NB4 (cell line): ENCODE data around the gene KRAS.

Source experiments
- DNase-seq: peaks from one replicate; pipeline ENCODE4 v3.0.0; 2010; ENCODE audit warnings: low read depth
- H3K4me3 ChIP-seq: one replicate; pipeline ENCODE4 v1.5.1; 2011; ENCODE audit warnings: mild to moderate bottlenecking, low read depth, low read length, moderate library complexity
- MYC ChIP-seq: IDR thresholded peaks from 2 replicates; pipeline ENCODE4 v1.6.1; 2011; ENCODE audit warnings: low read depth, low read length
- POLR2A ChIP-seq: IDR thresholded peaks from 2 replicates; pipeline ENCODE4 v1.6.1; 2011; ENCODE audit warnings: mild to moderate bottlenecking; ENCODE audit not compliant: insufficient read length; ENCODE audit errors: extremely low read depth
- TF ChIP-seq, protein P1 (sequence below): IDR thresholded peaks from 2 replicates; pipeline ENCODE4 v1.6.1; 2011; ENCODE audit warnings: low read depth, low read length
- TF ChIP-seq, protein P2 (sequence below): IDR thresholded peaks from one replicate; pipeline ENCODE4 v1.5.1; 2012; ENCODE audit warnings: low read depth, low read length

The KRAS gene

DNA sequence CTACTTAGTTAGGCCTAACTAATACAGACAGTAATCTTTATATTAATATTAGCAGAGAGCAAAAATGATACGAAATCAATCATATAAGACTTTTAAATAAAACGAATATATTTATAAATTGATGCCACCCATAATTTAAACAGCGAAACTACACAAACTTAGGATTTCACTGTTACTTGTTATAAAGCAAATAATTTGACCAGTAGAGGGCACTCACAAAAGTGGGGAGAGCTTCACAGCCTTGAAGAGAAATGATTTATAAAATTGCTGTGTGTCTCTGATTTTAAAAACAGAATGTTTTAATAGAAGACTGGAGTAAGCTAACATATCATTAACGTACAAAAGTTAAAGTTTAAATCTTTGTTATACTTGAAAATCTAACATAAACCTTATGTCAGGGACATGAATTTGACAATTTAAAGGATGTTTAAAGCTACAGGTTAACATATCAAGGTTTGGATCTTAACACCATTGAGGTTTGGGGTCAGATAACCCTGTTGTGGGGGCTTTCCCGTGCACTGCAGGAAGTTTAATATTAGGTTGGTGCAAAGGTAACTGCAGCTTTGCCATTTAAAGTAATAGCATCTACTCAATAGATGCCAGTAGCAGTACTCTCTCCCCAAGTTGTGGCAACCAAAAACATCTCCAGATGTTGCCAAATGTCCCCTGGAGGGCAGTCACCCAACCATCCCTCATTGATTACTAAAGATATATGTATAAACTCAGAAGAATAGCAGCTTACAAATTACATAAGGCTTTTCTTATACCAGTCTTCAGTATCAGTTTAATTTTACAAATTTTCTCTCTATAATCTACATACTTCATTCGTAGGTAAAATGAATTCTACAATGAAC lies 9.3 kb downstream of the KRAS start:
- DNase-seq, result peak; percentile 74
- TF ChIP-seq, protein P1, sequence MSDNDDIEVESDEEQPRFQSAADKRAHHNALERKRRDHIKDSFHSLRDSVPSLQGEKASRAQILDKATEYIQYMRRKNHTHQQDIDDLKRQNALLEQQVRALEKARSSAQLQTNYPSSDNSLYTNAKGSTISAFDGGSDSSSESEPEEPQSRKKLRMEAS, result no peak
- TF ChIP-seq, protein P2, sequence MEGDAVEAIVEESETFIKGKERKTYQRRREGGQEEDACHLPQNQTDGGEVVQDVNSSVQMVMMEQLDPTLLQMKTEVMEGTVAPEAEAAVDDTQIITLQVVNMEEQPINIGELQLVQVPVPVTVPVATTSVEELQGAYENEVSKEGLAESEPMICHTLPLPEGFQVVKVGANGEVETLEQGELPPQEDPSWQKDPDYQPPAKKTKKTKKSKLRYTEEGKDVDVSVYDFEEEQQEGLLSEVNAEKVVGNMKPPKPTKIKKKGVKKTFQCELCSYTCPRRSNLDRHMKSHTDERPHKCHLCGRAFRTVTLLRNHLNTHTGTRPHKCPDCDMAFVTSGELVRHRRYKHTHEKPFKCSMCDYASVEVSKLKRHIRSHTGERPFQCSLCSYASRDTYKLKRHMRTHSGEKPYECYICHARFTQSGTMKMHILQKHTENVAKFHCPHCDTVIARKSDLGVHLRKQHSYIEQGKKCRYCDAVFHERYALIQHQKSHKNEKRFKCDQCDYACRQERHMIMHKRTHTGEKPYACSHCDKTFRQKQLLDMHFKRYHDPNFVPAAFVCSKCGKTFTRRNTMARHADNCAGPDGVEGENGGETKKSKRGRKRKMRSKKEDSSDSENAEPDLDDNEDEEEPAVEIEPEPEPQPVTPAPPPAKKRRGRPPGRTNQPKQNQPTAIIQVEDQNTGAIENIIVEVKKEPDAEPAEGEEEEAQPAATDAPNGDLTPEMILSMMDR, result peak; percentile 74
- H3K4me3 ChIP-seq, result no peak overlapping the region

DNA sequence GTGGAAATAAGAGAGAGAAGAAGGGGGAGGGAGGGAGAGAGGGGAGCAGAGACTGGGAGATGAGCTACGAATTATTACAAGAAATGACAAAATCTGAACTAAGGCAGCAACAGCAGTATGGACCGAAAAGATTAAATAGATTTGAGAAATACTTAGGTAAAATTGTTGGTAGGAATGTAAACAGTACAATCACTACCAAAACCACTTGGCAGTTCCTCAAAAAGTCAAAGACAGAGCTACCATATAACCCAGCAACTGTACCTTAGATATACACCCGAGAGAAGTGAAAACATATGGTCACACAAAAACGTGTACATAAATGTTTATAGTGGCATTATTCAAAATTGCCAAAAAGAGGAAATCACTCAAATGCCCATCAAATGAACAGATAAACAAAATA lies 14.1 kb downstream of the KRAS start:
- DNase-seq, result no peak
- TF ChIP-seq MYC (no peak), POLR2A (no peak)
- TF ChIP-seq, protein P1, result no peak
- TF ChIP-seq, protein P2, result no peak
- no peak overlapping the region for H3K4me3 ChIP-seq

DNA sequence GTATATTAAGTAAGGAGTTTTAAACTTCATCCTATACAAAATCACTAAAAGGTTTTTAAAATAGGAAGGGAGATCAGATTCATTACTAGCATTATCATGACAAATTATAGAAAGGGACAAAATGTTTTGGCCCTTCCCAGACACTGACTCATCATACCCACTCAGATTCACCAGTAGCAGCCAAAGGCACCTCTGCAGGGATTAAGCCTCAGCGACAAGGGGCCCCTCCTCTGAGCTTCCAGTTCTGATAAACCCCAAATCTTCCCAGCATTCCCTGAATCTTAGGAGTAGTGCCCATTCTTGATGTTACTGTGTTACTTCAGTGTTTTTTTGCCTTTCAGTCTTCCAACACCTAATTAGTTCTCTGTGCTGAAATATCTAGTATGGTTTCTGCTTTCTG lies 14.5 kb downstream of the KRAS start:
- TF ChIP-seq, protein P2, result no peak
- TF ChIP-seq MYC, result no peak
- TF ChIP-seq, protein P1, result no peak
- no peak overlapping the region for H3K4me3 ChIP-seq
- no peak for DNase-seq

DNA sequence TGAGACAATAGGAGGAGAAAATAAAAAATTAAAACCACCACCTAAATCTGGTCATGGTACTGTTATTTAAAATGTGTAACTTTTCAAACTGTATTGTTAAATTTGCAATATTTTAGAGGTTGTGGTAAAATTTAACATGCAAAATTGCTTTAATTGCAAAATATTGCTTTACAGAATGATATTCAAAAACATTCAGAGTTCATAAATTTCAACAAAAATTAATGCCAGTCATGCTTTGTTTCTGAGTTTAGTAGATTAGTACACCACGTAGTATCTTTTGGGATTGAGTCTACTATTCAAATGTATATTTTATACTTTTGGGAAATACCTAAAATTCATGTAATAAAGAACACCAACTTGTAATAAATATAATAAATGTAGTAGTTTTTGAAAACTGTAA lies 37.4 kb downstream of the KRAS start:
- no peak overlapping the region for H3K4me3 ChIP-seq
- TF ChIP-seq, protein P2, result no peak
- no peak for TF ChIP-seq MYC
- TF ChIP-seq, protein P1, result no peak
- no peak for DNase-seq

DNA sequence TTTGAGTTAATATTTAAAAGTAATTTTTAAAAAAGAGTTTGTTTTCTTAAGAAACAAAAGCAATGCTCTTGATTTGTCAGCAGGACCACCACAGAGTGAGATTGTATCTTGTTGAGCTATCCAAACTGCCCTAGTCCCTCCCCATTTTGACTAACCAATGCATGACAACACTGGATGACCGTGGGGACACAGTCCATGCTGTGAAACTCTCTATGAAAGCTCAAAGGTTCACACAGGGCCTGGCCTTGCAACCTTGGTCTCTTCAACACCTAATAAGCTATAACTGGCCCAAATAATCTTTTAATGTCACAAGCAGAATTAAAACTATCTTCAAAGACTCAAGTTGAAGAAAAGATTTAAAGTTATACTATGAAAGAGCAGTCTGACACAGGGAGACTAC lies 42.2 kb downstream of the KRAS start:
- TF ChIP-seq MYC (no peak), POLR2A (no peak)
- TF ChIP-seq, protein P1, result no peak
- TF ChIP-seq, protein P2, result no peak
- no peak overlapping the region for H3K4me3 ChIP-seq
- DNase-seq, result no peak
